GM23338 (cell line): ENCODE data around the gene DCAF6.

Experiments used
- CTCF ChIP-seq, 2 experiments: fragments of 200-600 bp in 1 of 2; sonication (generic) in 1 of 2; conservative IDR thresholded peaks; 2 replicates each; pipeline versions ENCODE4 v1.5.1 to v1.6.1; 2016 to 2017; ENCODE audit warnings: antibody characterized with exemption in 2 of 2, low read depth in 2 of 2, mild to moderate bottlenecking in 2 of 2, moderate library complexity in 1 of 2
- EZH2 ChIP-seq: fragments of 200-600 bp; sonication (generic); IDR thresholded peaks from one replicate; pipeline ENCODE4 v1.8.0; 2017; ENCODE audit warnings: antibody characterized with exemption, mild to moderate bottlenecking, low read depth; ENCODE audit not compliant: unreplicated experiment
- EZH2phosphoT487 ChIP-seq: fragments of 200-600 bp; sonication (generic); IDR thresholded peaks from one replicate; pipeline ENCODE4 v1.8.1; 2018; ENCODE audit warnings: antibody characterized with exemption; ENCODE audit not compliant: unreplicated experiment
- POLR2AphosphoS5 ChIP-seq: IDR thresholded peaks from 2 replicates; pipeline ENCODE4 v1.6.1; 2016; ENCODE audit warnings: antibody characterized with exemption, low read depth

GRCh38 chr1:168092566-168093355, 156.3 kb downstream of the DCAF6 start:
- TF ChIP-seq CTCF (conservative IDR thresholded peaks at IDR 0.05; ENCODE audit: low read depth in 2 of 2) (peak; percentile 33 to 77; a peak in 3 of 4 replicates), EZH2 (no peak), POLR2AphosphoS5 (no peak), EZH2phosphoT487 (no peak)
